IMR-90 (cell line): Measurements from ENCODE around the gene AUTS2. TPM values are rescaled to one million over a fixed set of nuclear protein-coding genes. Genes with fewer than 3 reads are reported as not detected.

Experiments
- ATAC-seq: fragments of 200-7000 bp; cut with Tn5 transposase; 2 replicates; pipeline ENCODE4 v1.9.1; 2020; ENCODE audit warnings: low read depth, mild to moderate bottlenecking, moderate library complexity
- BruUV-seq: library from RNA; stranded (reverse); fragments of 400-500 nt; replicated peaks from 2 replicates; lab custom pipeline; 2021; lab: Mats Ljungman, UMichigan
- CTCF ChIA-PET: fragments of 300-600 bp; formaldehyde crosslinking; extraction: SDS; loops from one replicate; lab custom pipeline; 2021; ENCODE audit warnings: antibody characterized with exemption; lab: Yijun Ruan, JAX
- POLR2A ChIA-PET: fragments of 300-600 bp; sonication (Branson Sonifier 250); formaldehyde crosslinking; loops from one replicate; lab custom pipeline; 2022; ENCODE audit warnings: antibody characterized with exemption; ENCODE audit not compliant: unreplicated experiment; lab: Charles Lee
- DNase-seq: peaks from one replicate; pipeline ENCODE4 v3.0.0; 2013
- H2AFZ ChIP-seq: replicated peaks from 2 replicates; pipeline ENCODE3; 2013; ENCODE audit warnings: low read length, mild to moderate bottlenecking; ENCODE audit not compliant: poor library complexity
- H2AK5ac ChIP-seq: 2 replicates; pipeline ENCODE4 v1.6.1; 2013; ENCODE audit warnings: low read depth, low read length, inconsistent platforms
- H2AK9ac ChIP-seq: replicated peaks from 2 replicates; pipeline ENCODE3; 2013; ENCODE audit warnings: mild to moderate bottlenecking, low read depth, low read length, moderate library complexity; ENCODE audit not compliant: poor library complexity
- H2BK120ac ChIP-seq: 2 replicates; pipeline ENCODE4 v1.6.1; 2013; ENCODE audit warnings: low read depth, low read length, inconsistent platforms
- H2BK15ac ChIP-seq: 3 replicates; pipeline ENCODE4 v1.6.1; 2013; ENCODE audit warnings: low read depth, low read length, inconsistent platforms
- H2BK20ac ChIP-seq: 2 replicates; pipeline ENCODE4 v1.6.1; 2013; ENCODE audit warnings: low read depth, mild to moderate bottlenecking, inconsistent platforms, low read length, moderate library complexity
- H2BK5ac ChIP-seq: 2 replicates; pipeline ENCODE4 v1.6.1; 2013; ENCODE audit warnings: mild to moderate bottlenecking, low read depth, low read length, inconsistent platforms; ENCODE audit not compliant: poor library complexity, severe bottlenecking
- H3K14ac ChIP-seq: replicated peaks from 2 replicates; pipeline ENCODE4 v1.6.1; 2013; ENCODE audit warnings: low read depth, low read length, inconsistent platforms
- H3K18ac ChIP-seq: 2 replicates; pipeline ENCODE4 v1.6.1; 2013; ENCODE audit warnings: low read depth, low read length, control low read depth
- H3K23ac ChIP-seq: 2 replicates; pipeline ENCODE4 v1.6.1; 2013; ENCODE audit warnings: low read depth, low read length, inconsistent platforms
- H3K27ac ChIP-seq: 2 replicates; pipeline ENCODE4 v1.5.1; 2013; ENCODE audit warnings: mild to moderate bottlenecking, control low read depth, low read length; ENCODE audit not compliant: insufficient read depth
- H3K27me3 ChIP-seq: 2 replicates; pipeline ENCODE4 v1.6.1; 2013; ENCODE audit warnings: low read length; ENCODE audit not compliant: control insufficient read depth, insufficient read depth
- H3K36me3 ChIP-seq: 2 replicates; pipeline ENCODE4 v1.6.1; 2013; ENCODE audit warnings: low read length, mixed read lengths; ENCODE audit not compliant: control insufficient read depth, insufficient read depth
- H3K4ac ChIP-seq: 2 replicates; pipeline ENCODE4 v1.6.1; 2013; ENCODE audit warnings: low read depth, low read length, inconsistent platforms
- H3K4me1 ChIP-seq: 2 replicates; pipeline ENCODE4 v1.6.1; 2013; ENCODE audit warnings: low read length, mixed read lengths; ENCODE audit not compliant: control insufficient read depth, insufficient read depth
- H3K4me2 ChIP-seq: 2 replicates; pipeline ENCODE4 v1.6.1; 2013; ENCODE audit warnings: low read depth, mild to moderate bottlenecking, control low read depth, low read length, moderate library complexity
- H3K4me3 ChIP-seq: 2 replicates; pipeline ENCODE4 v1.5.1; 2013; ENCODE audit warnings: low read depth, mild to moderate bottlenecking, control low read depth, low read length, moderate library complexity; ENCODE audit not compliant: insufficient read depth
- H3K56ac ChIP-seq: 2 replicates; pipeline ENCODE4 v1.6.1; 2013; ENCODE audit warnings: low read length, inconsistent platforms; ENCODE audit not compliant: insufficient read depth; ENCODE audit errors: extremely low read depth
- H3K79me1 ChIP-seq, 2 experiments: 2 replicates each; pipeline ENCODE4 v1.6.1; 2013; ENCODE audit warnings: low read length in 2 of 2, inconsistent platforms in 1 of 2, low read depth in 1 of 2
- H3K9ac ChIP-seq: 2 replicates; pipeline ENCODE4 v1.6.1; 2013; ENCODE audit warnings: low read depth, low read length, control low read depth
- H3K9me1 ChIP-seq: 2 replicates; pipeline ENCODE4 v1.6.1; 2013; ENCODE audit warnings: low read length, inconsistent platforms; ENCODE audit not compliant: insufficient read depth
- H3K9me3 ChIP-seq: 2 replicates; pipeline ENCODE4 v1.6.1; 2013; ENCODE audit warnings: low read length; ENCODE audit not compliant: control insufficient read depth, insufficient read depth
- H4K20me1 ChIP-seq: 2 replicates; pipeline ENCODE4 v1.6.1; 2013; ENCODE audit warnings: low read length, inconsistent platforms; ENCODE audit not compliant: insufficient read depth
- H4K5ac ChIP-seq: 2 replicates; pipeline ENCODE4 v1.6.1; 2013; ENCODE audit warnings: mild to moderate bottlenecking, low read depth, low read length, control low read depth
- H4K8ac ChIP-seq, 2 experiments: 2 replicates each; pipeline ENCODE4 v1.6.1; 2013; ENCODE audit warnings: low read depth in 2 of 2, low read length in 2 of 2, control low read depth in 1 of 2, inconsistent platforms in 1 of 2
- H4K91ac ChIP-seq: 2 replicates; pipeline ENCODE4 v1.6.1; 2013; ENCODE audit warnings: low read depth, low read length, inconsistent platforms; ENCODE audit not compliant: insufficient read depth
- BHLHE40 ChIP-seq: fragments of 150-350 bp; IDR thresholded peaks from 2 replicates; pipeline ENCODE4 v1.6.1; 2016; ENCODE audit warnings: mild to moderate bottlenecking, low read depth, low read length
- CEBPB ChIP-seq: IDR thresholded peaks from 2 replicates; pipeline ENCODE4 v1.6.1; 2012; ENCODE audit warnings: low read depth, low read length, improper control_type of control experiment
- CHD1 ChIP-seq: IDR thresholded peaks from 2 replicates; pipeline ENCODE4 v1.6.1; 2012; ENCODE audit warnings: low read depth, low read length, improper control_type of control experiment
- FOS ChIP-seq: fragments of 150-350 bp; IDR thresholded peaks from 2 replicates; pipeline ENCODE4 v1.6.1; 2016; ENCODE audit warnings: low read depth, low read length
- MAFK ChIP-seq: IDR thresholded peaks from 2 replicates; pipeline ENCODE4 v1.6.1; 2012; ENCODE audit warnings: low read depth, low read length, improper control_type of control experiment
- MAZ ChIP-seq: IDR thresholded peaks from 2 replicates; pipeline ENCODE4 v1.6.1; 2012; ENCODE audit warnings: low read depth, mild to moderate bottlenecking, low read length, improper control_type of control experiment, moderate library complexity, borderline replicate concordance
- MXI1 ChIP-seq: IDR thresholded peaks from 2 replicates; pipeline ENCODE4 v1.6.1; 2012; ENCODE audit warnings: low read depth, mild to moderate bottlenecking, low read length, moderate library complexity, borderline replicate concordance
- NFE2L2 ChIP-seq: fragments of 150-350 bp; IDR thresholded peaks from 2 replicates; pipeline ENCODE4 v1.6.1; 2016; ENCODE audit warnings: low read depth, mild to moderate bottlenecking, low read length
- POLR2A ChIP-seq: IDR thresholded peaks from 2 replicates; pipeline ENCODE4 v1.6.1; 2012; ENCODE audit warnings: mild to moderate bottlenecking, low read depth, low read length
- RAD21 ChIP-seq: IDR thresholded peaks from 2 replicates; pipeline ENCODE4 v1.6.1; 2012; ENCODE audit warnings: low read length, improper control_type of control experiment
- RCOR1 ChIP-seq: IDR thresholded peaks from 2 replicates; pipeline ENCODE4 v1.6.1; 2012; ENCODE audit warnings: mild to moderate bottlenecking, low read length, improper control_type of control experiment; ENCODE audit not compliant: insufficient replicate concordance
- RFX5 ChIP-seq: IDR thresholded peaks from 2 replicates; pipeline ENCODE4 v1.8.0; 2012; ENCODE audit warnings: low read depth, mild to moderate bottlenecking, low read length, moderate library complexity
- SMC3 ChIP-seq: fragments of 150-350 bp; IDR thresholded peaks from 2 replicates; pipeline ENCODE4 v1.6.1; 2016; ENCODE audit warnings: low read depth, mild to moderate bottlenecking, antibody characterized with exemption, low read length, moderate library complexity
- WGBS, 2 experiments: methylation state at CpG; one replicate each; pipeline versions ENCODE4 v1.1.5 to v1.1.7; 2013; ENCODE audit warnings: missing lambda C conversion rate in 2 of 2; ENCODE audit not compliant: insufficient read length in 1 of 2; ENCODE audit errors: extremely low coverage in 2 of 2; 5-methylcytosine and 5-hydroxymethylcytosine counted together
- dilution Hi-C: fragments of 300-500 bp; cut with HindIII; formaldehyde crosslinking; loops from one replicate; pipeline ENCODE4 v1.14.3; 2018; ENCODE audit warnings: low sequenced_read_pairs; ENCODE audit not compliant: unreplicated experiment
- in situ Hi-C: fragments of 300-500 bp; cut with MboI; formaldehyde crosslinking; loops from 3 replicates; pipeline ENCODE4 v1.14.3; 2019; ENCODE audit warnings: low sequenced_read_pairs, inconsistent platforms, mixed read lengths
- intact Hi-C: fragments of 100-400 bp; cut with micrococcal nuclease; formaldehyde crosslinking; loops from 2 replicates; pipeline ENCODE4 v1.10.0; 2022
- polyA plus RNA-seq, 3 experiments: library from polyadenylated mRNA; depleted of rRNA; stranded (reverse); fragments of >200 nt; gene quantifications; 2 replicates each; pipeline ENCODE4 v1.2.3, GENCODE V29; 2012; ENCODE audit warnings: low replicate concordance in 1 of 3
- total RNA-seq: library from RNA; depleted of rRNA; stranded (reverse); fragments of >200 nt; gene quantifications from 2 replicates; pipeline ENCODE4 v1.2.3, GENCODE V29; 2012
- TF ChIP-seq, protein P1 (sequence below): fragments of 150-350 bp; IDR thresholded peaks from 2 replicates; pipeline ENCODE4 v1.6.1; 2016; ENCODE audit warnings: low read depth, mild to moderate bottlenecking, low read length, moderate library complexity, borderline replicate concordance
- TF ChIP-seq, protein P2 (sequence below): conservative IDR thresholded peaks from 2 replicates; pipeline ENCODE4 v1.5.1; 2012; ENCODE audit warnings: mild to moderate bottlenecking, low read depth, low read length, improper control_type of control experiment
- TF ChIP-seq, protein P3 (sequence below): fragments of 150-350 bp; IDR thresholded peaks from 2 replicates; pipeline ENCODE4 v1.6.1; 2017; ENCODE audit warnings: mild to moderate bottlenecking, antibody characterized with exemption, low read length, low read depth

Gene AUTS2
- total and polyA plus RNA-seq, 2 of the 4 experiments (the other 2 are of a cell fraction), result 0.90 to 3.0 TPM

DNA sequence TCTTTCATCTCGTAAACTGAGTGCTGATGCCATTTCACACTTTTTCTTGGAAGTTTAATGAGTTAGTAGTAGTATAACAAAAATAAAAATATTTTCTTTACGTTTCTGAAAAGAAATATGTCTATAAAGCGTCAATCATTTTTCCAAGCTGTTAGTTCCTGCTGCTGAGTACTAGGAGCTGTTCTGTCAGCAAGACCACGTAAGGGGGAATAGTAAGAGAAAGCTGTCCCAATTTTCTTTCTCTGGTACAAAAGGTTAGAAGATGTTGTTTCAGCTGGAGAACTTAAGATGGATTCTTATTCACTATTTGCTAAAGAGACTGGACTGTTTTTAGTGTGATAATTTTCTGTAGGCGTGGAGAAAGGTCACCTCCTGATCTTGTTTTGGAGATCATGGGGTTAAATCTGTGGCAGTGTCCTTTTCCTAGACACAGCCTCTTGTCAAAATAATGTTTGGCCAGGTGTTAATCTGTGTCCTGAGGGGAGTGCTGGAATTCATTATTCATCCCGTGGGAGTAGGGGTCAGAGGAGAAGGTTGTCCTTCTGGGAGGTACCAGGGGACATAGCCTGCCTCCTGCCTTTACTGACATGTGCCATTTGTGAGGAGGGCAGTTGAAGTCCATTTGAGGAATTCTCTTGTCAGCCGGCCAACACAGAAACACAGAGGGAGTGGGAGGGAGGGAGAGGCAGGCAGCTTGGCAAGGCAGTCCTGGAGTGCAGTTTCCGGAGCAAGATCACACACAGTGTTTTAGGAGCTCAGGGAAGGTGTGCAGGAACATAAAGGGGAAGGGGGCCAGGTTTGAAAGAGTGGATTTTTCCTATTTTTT, 368.7 kb downstream of the AUTS2 start:
- POLR2A ChIA-PET, result no interaction called here
- Histone ChIP-seq H2BK15ac (no peak overlapping the region), H3K14ac (no peak overlapping the region), H2BK5ac (no peak overlapping the region), H2AFZ (no peak overlapping the region), H3K18ac (no peak overlapping the region), H3K56ac (no peak overlapping the region), H3K9ac (no peak overlapping the region), H2BK20ac (no peak overlapping the region), H2AK9ac (no peak overlapping the region), H2AK5ac (no peak overlapping the region), H3K36me3 (no peaks in the 10 kb centered on the region), H3K4ac (no peak overlapping the region), H3K27ac (no peak overlapping the region), H4K20me1 (no peaks in the 10 kb centered on the region), H3K79me1 (no peaks in the 10 kb centered on the region), H3K23ac (no peak overlapping the region), H4K8ac (no peak overlapping the region), H3K9me3 (no peaks in the 10 kb centered on the region), H3K4me3 (no peak overlapping the region), H3K4me1 (no peaks in the 10 kb centered on the region), H2BK120ac (no peak overlapping the region), H3K27me3 (no peaks in the 10 kb centered on the region), H4K91ac (no peak overlapping the region), H4K5ac (no peak overlapping the region), H3K9me1 (no peaks in the 10 kb centered on the region), H3K4me2 (no peak overlapping the region)
- dilution Hi-C loops, result no loop called here
- intact Hi-C loops, result no loop called here
- no peak for DNase-seq
- WGBS, 2 experiments, result no CpG with 5 or more reads among the region's 8 CpGs
- no peak for ATAC-seq
- no peak for TF ChIP-seq MXI1
- TF ChIP-seq MAFK, result no peak
- TF ChIP-seq RFX5, result no peak
- no peak for TF ChIP-seq BHLHE40
- TF ChIP-seq SMC3, result no peak
- TF ChIP-seq, protein P1, sequence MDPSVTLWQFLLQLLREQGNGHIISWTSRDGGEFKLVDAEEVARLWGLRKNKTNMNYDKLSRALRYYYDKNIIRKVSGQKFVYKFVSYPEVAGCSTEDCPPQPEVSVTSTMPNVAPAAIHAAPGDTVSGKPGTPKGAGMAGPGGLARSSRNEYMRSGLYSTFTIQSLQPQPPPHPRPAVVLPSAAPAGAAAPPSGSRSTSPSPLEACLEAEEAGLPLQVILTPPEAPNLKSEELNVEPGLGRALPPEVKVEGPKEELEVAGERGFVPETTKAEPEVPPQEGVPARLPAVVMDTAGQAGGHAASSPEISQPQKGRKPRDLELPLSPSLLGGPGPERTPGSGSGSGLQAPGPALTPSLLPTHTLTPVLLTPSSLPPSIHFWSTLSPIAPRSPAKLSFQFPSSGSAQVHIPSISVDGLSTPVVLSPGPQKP, result no peak
- no peak for TF ChIP-seq MAZ
- TF ChIP-seq, protein P2, sequence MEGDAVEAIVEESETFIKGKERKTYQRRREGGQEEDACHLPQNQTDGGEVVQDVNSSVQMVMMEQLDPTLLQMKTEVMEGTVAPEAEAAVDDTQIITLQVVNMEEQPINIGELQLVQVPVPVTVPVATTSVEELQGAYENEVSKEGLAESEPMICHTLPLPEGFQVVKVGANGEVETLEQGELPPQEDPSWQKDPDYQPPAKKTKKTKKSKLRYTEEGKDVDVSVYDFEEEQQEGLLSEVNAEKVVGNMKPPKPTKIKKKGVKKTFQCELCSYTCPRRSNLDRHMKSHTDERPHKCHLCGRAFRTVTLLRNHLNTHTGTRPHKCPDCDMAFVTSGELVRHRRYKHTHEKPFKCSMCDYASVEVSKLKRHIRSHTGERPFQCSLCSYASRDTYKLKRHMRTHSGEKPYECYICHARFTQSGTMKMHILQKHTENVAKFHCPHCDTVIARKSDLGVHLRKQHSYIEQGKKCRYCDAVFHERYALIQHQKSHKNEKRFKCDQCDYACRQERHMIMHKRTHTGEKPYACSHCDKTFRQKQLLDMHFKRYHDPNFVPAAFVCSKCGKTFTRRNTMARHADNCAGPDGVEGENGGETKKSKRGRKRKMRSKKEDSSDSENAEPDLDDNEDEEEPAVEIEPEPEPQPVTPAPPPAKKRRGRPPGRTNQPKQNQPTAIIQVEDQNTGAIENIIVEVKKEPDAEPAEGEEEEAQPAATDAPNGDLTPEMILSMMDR, result no peak
- TF ChIP-seq CHD1, result no peak
- TF ChIP-seq NFE2L2, result no peak
- TF ChIP-seq FOS, result no peak
- TF ChIP-seq, protein P3, sequence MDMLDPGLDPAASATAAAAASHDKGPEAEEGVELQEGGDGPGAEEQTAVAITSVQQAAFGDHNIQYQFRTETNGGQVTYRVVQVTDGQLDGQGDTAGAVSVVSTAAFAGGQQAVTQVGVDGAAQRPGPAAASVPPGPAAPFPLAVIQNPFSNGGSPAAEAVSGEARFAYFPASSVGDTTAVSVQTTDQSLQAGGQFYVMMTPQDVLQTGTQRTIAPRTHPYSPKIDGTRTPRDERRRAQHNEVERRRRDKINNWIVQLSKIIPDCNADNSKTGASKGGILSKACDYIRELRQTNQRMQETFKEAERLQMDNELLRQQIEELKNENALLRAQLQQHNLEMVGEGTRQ, result no peak
- TF ChIP-seq RCOR1, result no peak
- no peak for TF ChIP-seq RAD21
- no peak for TF ChIP-seq POLR2A
- TF ChIP-seq CEBPB, result no peak
- CTCF ChIA-PET, result no interaction called here
- BruUV-seq, result no TSS peak
- in situ Hi-C loops, result no loop called here
